Breast epithelium (tissue), 4 donors: Measurements from ENCODE around the gene UBE2O. TPM values are rescaled to one million over a fixed set of nuclear protein-coding genes. Genes with fewer than 3 reads are reported as not detected.

Experiments
- DNase-seq, 2 donors: peaks; one replicate each; pipeline ENCODE4 v3.0.0-alpha.2; 2019; ENCODE audit warnings: low spot score in 2 of 2
- H3K27ac ChIP-seq, 2 donors: fragments of 200-600 bp; sonication (generic) in 1 of 2; one replicate each; pipeline ENCODE4 v1.5.1; 2016 to 2019; ENCODE audit warnings: mild to moderate bottlenecking in 1 of 2
- H3K27me3 ChIP-seq, 2 donors: fragments of 200-600 bp; sonication (generic) in 1 of 2; one replicate each; pipeline versions ENCODE4 v1.5.1 to v1.6.0; 2017 to 2019; ENCODE audit warnings: control low read depth in 1 of 2, mild to moderate bottlenecking in 1 of 2
- H3K36me3 ChIP-seq: fragments of 200-600 bp; one replicate; pipeline ENCODE4 v1.5.1; 2019
- H3K4me1 ChIP-seq, 2 donors: fragments of 200-600 bp; sonication (generic); one replicate each; pipeline ENCODE4 v1.5.1; 2016 to 2019; ENCODE audit warnings: control low read depth in 1 of 2
- H3K4me3 ChIP-seq, 3 donors: fragments of 200-600 bp; sonication (generic); 1 replicate in 2 of 3; 2 replicates in 1 of 3; pipeline ENCODE4 v1.5.1; 2016 to 2019; ENCODE audit warnings: mild to moderate bottlenecking in 3 of 3, moderate library complexity in 2 of 3
- H3K9me3 ChIP-seq, 2 donors: fragments of 200-600 bp; sonication (generic) in 1 of 2; one replicate each; pipeline ENCODE4 v1.5.1; 2016 to 2019; ENCODE audit warnings: control low read depth in 1 of 2
- POLR2A ChIP-seq: fragments of 450-650 bp; IDR thresholded peaks from one replicate; pipeline ENCODE4 v1.6.1; 2016; ENCODE audit warnings: antibody characterized with exemption, mild to moderate bottlenecking, moderate library complexity
- POLR2AphosphoS5 ChIP-seq, 3 donors: sonication (generic); formaldehyde crosslinking; IDR thresholded peaks; one replicate each; pipeline ENCODE4 v1.6.1; 2017; ENCODE audit warnings: antibody characterized with exemption in 3 of 3
- intact Hi-C: fragments of 100-400 bp; cut with DNase I; formaldehyde crosslinking; loops from one replicate; pipeline ENCODE4 v1.15.1; 2023; ENCODE audit warnings: low total_unique reads
- total RNA-seq, 3 donors: library from RNA; depleted of rRNA; stranded (reverse); fragments of >200 nt; gene quantifications; one replicate each; pipeline ENCODE4 v1.1.0, GENCODE V29; 2016
- TF ChIP-seq, protein P1 (sequence below), 3 donors: fragments of 450-650 bp; IDR thresholded peaks; one replicate each; pipeline ENCODE4 v1.5.1; 2016 to 2017; ENCODE audit warnings: antibody characterized with exemption in 3 of 3, mild to moderate bottlenecking in 3 of 3, moderate library complexity in 3 of 3

Gene UBE2O
- total RNA-seq, 3 donors from 2014 or later: 17.4 to 22.5 (median 17.7) TPM

GRCh38 chr17:76359375-76359774 lies 93.6 kb downstream of the UBE2O start:
- no peak for DNase-seq
- H3K27me3 ChIP-seq: no peaks in the 10 kb centered on the region
- H3K9me3 ChIP-seq: no peaks in the 10 kb centered on the region
- no peaks in the 10 kb centered on the region for H3K36me3 ChIP-seq
- TF ChIP-seq, protein P1, sequence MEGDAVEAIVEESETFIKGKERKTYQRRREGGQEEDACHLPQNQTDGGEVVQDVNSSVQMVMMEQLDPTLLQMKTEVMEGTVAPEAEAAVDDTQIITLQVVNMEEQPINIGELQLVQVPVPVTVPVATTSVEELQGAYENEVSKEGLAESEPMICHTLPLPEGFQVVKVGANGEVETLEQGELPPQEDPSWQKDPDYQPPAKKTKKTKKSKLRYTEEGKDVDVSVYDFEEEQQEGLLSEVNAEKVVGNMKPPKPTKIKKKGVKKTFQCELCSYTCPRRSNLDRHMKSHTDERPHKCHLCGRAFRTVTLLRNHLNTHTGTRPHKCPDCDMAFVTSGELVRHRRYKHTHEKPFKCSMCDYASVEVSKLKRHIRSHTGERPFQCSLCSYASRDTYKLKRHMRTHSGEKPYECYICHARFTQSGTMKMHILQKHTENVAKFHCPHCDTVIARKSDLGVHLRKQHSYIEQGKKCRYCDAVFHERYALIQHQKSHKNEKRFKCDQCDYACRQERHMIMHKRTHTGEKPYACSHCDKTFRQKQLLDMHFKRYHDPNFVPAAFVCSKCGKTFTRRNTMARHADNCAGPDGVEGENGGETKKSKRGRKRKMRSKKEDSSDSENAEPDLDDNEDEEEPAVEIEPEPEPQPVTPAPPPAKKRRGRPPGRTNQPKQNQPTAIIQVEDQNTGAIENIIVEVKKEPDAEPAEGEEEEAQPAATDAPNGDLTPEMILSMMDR (IDR thresholded peaks at IDR 0.05): no peak
- TF ChIP-seq POLR2AphosphoS5 (IDR thresholded peaks at IDR 0.05): no peak
- no peak for TF ChIP-seq POLR2A
- no peak overlapping the region for H3K4me3 ChIP-seq
- peaks cover 0 to 5% of the 10 kb centered on the region in 2 donors for H3K4me1 ChIP-seq
- H3K27ac ChIP-seq: peak overlapping the region in 1 of 2 donors; percentile 85
- intact Hi-C loops: no loop called here

DNA sequence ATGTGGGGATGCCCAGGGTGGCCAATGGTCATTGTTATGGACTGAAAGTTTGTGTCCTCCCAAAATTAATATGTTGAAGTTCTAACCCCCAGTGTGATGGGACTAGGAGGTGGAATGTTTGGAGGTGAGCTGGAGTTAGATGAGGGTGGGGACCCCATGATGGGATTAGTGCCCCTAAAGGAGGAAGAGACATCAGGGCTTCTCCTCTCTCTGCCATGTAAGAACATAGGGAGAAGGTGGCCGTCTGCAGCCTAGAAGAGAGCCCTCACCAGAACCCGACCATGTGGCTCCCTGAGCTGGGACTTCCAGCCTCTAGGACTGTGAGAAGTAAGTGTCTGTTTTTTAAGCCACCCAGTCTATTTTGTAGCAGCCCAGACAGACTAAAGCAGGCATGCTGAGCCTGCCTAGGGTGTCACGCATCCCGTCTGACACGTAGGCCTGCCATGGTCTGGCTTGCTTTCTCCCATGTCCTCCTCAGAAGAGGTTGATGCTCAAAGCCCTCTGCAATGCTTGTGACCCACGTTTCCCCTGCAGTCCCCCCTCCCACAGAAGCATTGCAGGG lies 95.3 kb downstream of the UBE2O start:
- Histone ChIP-seq H3K4me3 (no peak overlapping the region), H3K27ac (no peak overlapping the region), H3K36me3 (no peaks in the 10 kb centered on the region), H3K9me3 (no peaks in the 10 kb centered on the region), H3K4me1 (peaks cover 0 to 5% of the 10 kb centered on the region in 2 donors), H3K27me3 (no peaks in the 10 kb centered on the region)
- TF ChIP-seq, protein P1 (IDR thresholded peaks at IDR 0.05): no peak
- TF ChIP-seq POLR2AphosphoS5 (IDR thresholded peaks at IDR 0.05) (no peak), POLR2A (no peak)
- intact Hi-C loops: no loop called here
- no peak for DNase-seq

GRCh38 chr17:76356803-76357456 lies 96.0 kb downstream of the UBE2O start:
- TF ChIP-seq POLR2AphosphoS5 (IDR thresholded peaks at IDR 0.05): no peak
- TF ChIP-seq, protein P1 (IDR thresholded peaks at IDR 0.05): no peak
- no peak for TF ChIP-seq POLR2A
- Histone ChIP-seq H3K4me1 (no peaks in the 10 kb centered on the region), H3K36me3 (no peaks in the 10 kb centered on the region), H3K27me3 (no peaks in the 10 kb centered on the region), H3K27ac (no peak overlapping the region), H3K4me3 (no peak overlapping the region), H3K9me3 (no peaks in the 10 kb centered on the region)
- DNase-seq: no peak
- intact Hi-C loops: no loop called here

GRCh38 chr17:76354747-76355310 lies 98.1 kb downstream of the UBE2O start:
- DNase-seq: no peak
- Histone ChIP-seq H3K27ac (no peak overlapping the region), H3K27me3 (no peaks in the 10 kb centered on the region), H3K36me3 (no peaks in the 10 kb centered on the region), H3K9me3 (no peaks in the 10 kb centered on the region), H3K4me3 (peak overlapping the region in 1 of 3 donors; percentile 96), H3K4me1 (no peaks in the 10 kb centered on the region)
- intact Hi-C loops: no loop called here
- TF ChIP-seq POLR2AphosphoS5 (IDR thresholded peaks at IDR 0.05): no peak
- TF ChIP-seq, protein P1 (IDR thresholded peaks at IDR 0.05): no peak
- TF ChIP-seq POLR2A: no peak

DNA sequence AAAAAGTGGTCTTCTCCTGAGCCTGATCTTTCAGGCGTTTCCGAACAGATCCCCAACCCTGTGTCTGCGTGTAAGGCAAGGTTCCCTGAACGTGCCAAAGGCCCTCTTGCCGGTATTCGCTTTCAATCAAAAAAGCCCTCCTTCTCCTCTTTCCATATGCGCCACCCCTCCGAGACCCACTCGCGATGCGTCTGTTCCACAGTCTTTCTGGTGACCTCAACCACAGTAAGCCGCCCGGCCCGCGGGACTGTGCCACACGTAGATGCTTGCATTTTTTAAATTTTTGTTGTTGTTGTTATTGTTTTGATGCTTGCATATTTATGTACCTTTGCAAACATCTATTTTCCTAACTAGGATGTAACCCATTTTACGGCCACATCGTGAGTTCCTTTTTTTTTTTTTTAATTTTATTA lies 98.6 kb downstream of the UBE2O start:
- peak overlapping the region; percentile 87 to 92 for H3K27ac ChIP-seq
- intact Hi-C loops: no loop called here
- DNase-seq: no peak

More for the DNA sequence above, 98.6 kb downstream of the UBE2O start:
- Histone ChIP-seq H3K36me3 (no peaks in the 10 kb centered on the region), H3K9me3 (no peaks in the 10 kb centered on the region), H3K4me3 (peak overlapping the region; percentile 83 to 96 (median 93)), H3K4me1 (no peaks in the 10 kb centered on the region), H3K27me3 (no peaks in the 10 kb centered on the region)
- TF ChIP-seq POLR2AphosphoS5 (IDR thresholded peaks at IDR 0.05) (no peak), POLR2A (no peak)
- TF ChIP-seq, protein P1 (IDR thresholded peaks at IDR 0.05): no peak
